Measurements from ENCODE around the gene MACROD2. TPM values are rescaled to one million over a fixed set of nuclear protein-coding genes. Genes with fewer than 3 reads are reported as not detected.

The MACROD2 gene
- total RNA-seq, 1 experiment from 2014 or later: 3.7 TPM

GRCh38 chr20:14491436-14491835 lies 496.1 kb downstream of the MACROD2 start:
- no peak for DNase-seq (ENCODE audit: low read depth, low spot score)
- Histone ChIP-seq H3K27me3 (ENCODE audit: insufficient read depth, low read length) (no peaks in the 10 kb centered on the region), H3K9me2 (ENCODE audit: insufficient read depth) (no peaks in the 10 kb centered on the region), H3K79me2 (ENCODE audit: insufficient read depth, low read length) (no peaks in the 10 kb centered on the region), H2AFZ (ENCODE audit: low read depth, low read length, poor library complexity, severe bottlenecking) (no peak overlapping the region), H3K4me2 (ENCODE audit: low read length) (no peak overlapping the region), H3K4me1 (ENCODE audit: control insufficient read depth in 1 of 2, insufficient read depth in 2 of 2, low read length in 2 of 2) (no peaks in the 10 kb centered on the region), H3K9ac (ENCODE audit: low read length) (no peak overlapping the region), H3K36me3 (ENCODE audit: control insufficient read depth in 1 of 2, insufficient read depth in 2 of 2, low read length in 2 of 2) (no peaks in the 10 kb centered on the region), H3K27ac (ENCODE audit: low read depth, low read length) (no peak overlapping the region), H3K9me3 (ENCODE audit: control insufficient read depth in 1 of 2, insufficient read depth in 1 of 2, low read depth in 1 of 2, low read length in 2 of 2) (no peaks in the 10 kb centered on the region), H4K20me1 (ENCODE audit: insufficient read depth) (no peaks in the 10 kb centered on the region), H3K4me3 (replicated peaks in 1 of 2; ENCODE audit: low read depth in 1 of 2, low read length in 2 of 2) (no peak overlapping the region)
- ChIA-PET CTCF (no interaction called here), RAD21 (ENCODE audit: low non-redundant PET in 1 of 2, low total read pairs in 2 of 2, uncharacterized antibody in 2 of 2, unreplicated experiment in 2 of 2) (no interaction called here), POLR2A (no interaction called here)
- no TSS peak for BruUV-seq (replicated peaks)
- no peak for ATAC-seq
- intact Hi-C loops (cut with micrococcal nuclease): no loop called here
- no peak for TF ChIP-seq EGR1 (IDR thresholded peaks at IDR 0.05; ENCODE audit: low read depth)
- TF ChIP-seq FOSL1 (IDR thresholded peaks at IDR 0.05; ENCODE audit: low read depth): no peak
- TF ChIP-seq YY1 (IDR thresholded peaks at IDR 0.05; ENCODE audit: extremely low read depth, insufficient replicate concordance, low read depth, low read length): no peak
- TF ChIP-seq CBX3 (IDR thresholded peaks at IDR 0.05; ENCODE audit: low read depth): no peak
- no peak for TF ChIP-seq MAX (IDR thresholded peaks at IDR 0.05)
- TF ChIP-seq EZH2 (IDR thresholded peaks at IDR 0.05): no peak
- TF ChIP-seq ELF1 (IDR thresholded peaks at IDR 0.05; ENCODE audit: borderline replicate concordance, low read depth): no peak
- TF ChIP-seq RAD21 (IDR thresholded peaks at IDR 0.05; ENCODE audit: low read depth): no peak
- no peak for TF ChIP-seq CTCF (IDR thresholded peaks at IDR 0.05 in 2 of 3, conservative IDR thresholded peaks at IDR 0.05 in 1 of 3; ENCODE audit: borderline replicate concordance in 1 of 3, insufficient read depth in 1 of 3, low read depth in 2 of 3, low read length in 2 of 3)
- no peak for TF ChIP-seq CEBPB (IDR thresholded peaks at IDR 0.05; ENCODE audit: low read depth)
- TF ChIP-seq SP1 (IDR thresholded peaks at IDR 0.05; ENCODE audit: low read depth): no peak
- no peak for TF ChIP-seq EZH2phosphoT487 (IDR thresholded peaks at IDR 0.05; ENCODE audit: borderline replicate concordance)

All from HCT116 (cell line).